K562 (cell line): ENCODE measurements around the gene THBS1. TPM values are rescaled to one million over a fixed set of nuclear protein-coding genes. Genes with fewer than 3 reads are reported as not detected.

Source experiments
- ATAC-seq: fragments of 200-7000 bp; cut with Tn5 transposase; 3 replicates; pipeline ENCODE4 v1.9.1; 2020; ENCODE audit warnings: moderate library complexity
- BruUV-seq: library from RNA; stranded (reverse); fragments of 400-500 nt; replicated peaks from 2 replicates; lab custom pipeline; 2021; lab: Mats Ljungman, UMichigan
- CTCF ChIA-PET: fragments of 300-600 bp; formaldehyde crosslinking; extraction: SDS; loops from one replicate; lab custom pipeline; 2021; ENCODE audit warnings: low intra/inter-chr PET ratio; lab: Yijun Ruan, JAX
- POLR2A ChIA-PET: fragments of 300-600, 350-650 bp; sonication (Branson Sonifier 250); formaldehyde crosslinking; extraction: SDS; loops from one replicate; lab custom pipeline; 2021; ENCODE audit warnings: antibody characterized with exemption, inconsistent platforms; lab: Yijun Ruan, JAX
- DNase-seq, 4 experiments: peaks; one replicate each; pipeline versions ENCODE4 v3.0.0 to v3.0.0-alpha.2; 2011 to 2018; ENCODE audit warnings: low spot score in 3 of 4, mixed read lengths in 3 of 4; ENCODE audit errors: extremely low read depth in 1 of 4
- FAIRE-seq: peaks from 2 replicates; lab custom pipeline; 2011; peaks lifted over from hg19 to GRCh38; lab: Jason Lieb, UNC
- H2AFZ ChIP-seq: 2 replicates; pipeline ENCODE4 v1.6.0; 2011; ENCODE audit warnings: low read depth, low read length, control low read depth, inconsistent platforms
- H3K27ac ChIP-seq: fragments of 200-600 bp; 3 replicates; pipeline ENCODE4 v1.8.0; 2011; ENCODE audit warnings: low read depth, mild to moderate bottlenecking, control low read depth, inconsistent platforms, low read length, moderate library complexity, mixed read lengths; ENCODE audit errors: extremely low read depth
- H3K27me3 ChIP-seq, 2 experiments: fragments of 300-600 bp in 1 of 2; 2 replicates in 1 of 2; 3 replicates in 1 of 2; pipeline versions ENCODE4 v1.6.0 to v1.8.0; 2011; ENCODE audit warnings: inconsistent platforms in 2 of 2, low read length in 2 of 2, mild to moderate bottlenecking in 1 of 2, mixed read lengths in 1 of 2, moderate library complexity in 1 of 2; ENCODE audit not compliant: control insufficient read depth in 2 of 2, insufficient read depth in 2 of 2
- H3K36me3 ChIP-seq: fragments of 300-600 bp; 3 replicates; pipeline ENCODE4 v1.8.0; 2011; ENCODE audit warnings: mild to moderate bottlenecking, low read length, inconsistent platforms; ENCODE audit not compliant: control insufficient read depth, insufficient read depth
- H3K4me1 ChIP-seq, 2 experiments: fragments of 200-600 bp in 1 of 2; replicated peaks in 1 of 2; 2 replicates in 1 of 2; 3 replicates in 1 of 2; pipeline versions ENCODE4 v1.5.1 to v1.8.0; 2011; ENCODE audit warnings: inconsistent platforms in 2 of 2, low read length in 2 of 2, mild to moderate bottlenecking in 1 of 2, mixed read lengths in 1 of 2, moderate library complexity in 1 of 2; ENCODE audit not compliant: control insufficient read depth in 2 of 2, insufficient read depth in 2 of 2
- H3K4me2 ChIP-seq: 2 replicates; pipeline ENCODE4 v1.6.1; 2011; ENCODE audit warnings: low read length, control low read depth, inconsistent platforms, mixed read lengths; ENCODE audit not compliant: insufficient read depth
- H3K4me3 ChIP-seq: fragments of 200-600 bp; sonication (generic), shearing (Covaris generic); 2 replicates; pipeline ENCODE4 v1.5.1; 2016; ENCODE audit warnings: control low read depth, inconsistent platforms
- H3K79me2 ChIP-seq: fragments of 200-600 bp; 3 replicates; pipeline ENCODE4 v1.8.0; 2011; ENCODE audit warnings: low read length, inconsistent platforms; ENCODE audit not compliant: control insufficient read depth, insufficient read depth
- H3K9ac ChIP-seq, 2 experiments: 2 replicates each; pipeline versions ENCODE4 v1.6.0 to v1.6.1; 2011; ENCODE audit warnings: low read depth in 2 of 2, low read length in 2 of 2, control low read depth in 1 of 2, inconsistent platforms in 1 of 2, mild to moderate bottlenecking in 1 of 2, mixed read lengths in 1 of 2; ENCODE audit not compliant: insufficient read depth in 1 of 2
- H3K9me1 ChIP-seq: one replicate; pipeline ENCODE4 v1.6.0; 2011; ENCODE audit warnings: inconsistent platforms, mild to moderate bottlenecking, low read length, moderate library complexity; ENCODE audit not compliant: control insufficient read depth, insufficient read depth
- H3K9me3 ChIP-seq: replicated peaks from 2 replicates; pipeline ENCODE4 v1.5.1; 2011; ENCODE audit warnings: low read depth, low read length, inconsistent platforms; ENCODE audit not compliant: control insufficient read depth, insufficient read depth
- H4K20me1 ChIP-seq: replicated peaks from 2 replicates; pipeline ENCODE4 v1.6.1; 2011; ENCODE audit warnings: low read length, inconsistent platforms, mixed read lengths; ENCODE audit not compliant: control insufficient read depth, insufficient read depth
- FOXA1 ChIP-seq: fragments of 450-650 bp; IDR thresholded peaks from 2 replicates; pipeline ENCODE4 v1.6.1; 2016; ENCODE audit warnings: mild to moderate bottlenecking, borderline replicate concordance
- HDAC2 ChIP-seq: fragments of 450-650 bp; IDR thresholded peaks from 2 replicates; pipeline ENCODE4 v1.6.1; 2016; ENCODE audit warnings: mild to moderate bottlenecking
- KLF6 ChIP-seq: fragments of 250-450 bp; sonication (Bioruptor Pico); IDR thresholded peaks from 2 replicates; pipeline ENCODE4 v1.4.0; 2020; ENCODE audit warnings: mild to moderate bottlenecking, moderate library complexity, borderline replicate concordance
- XRCC5 ChIP-seq: fragments of 200-400 bp; formaldehyde crosslinking; IDR thresholded peaks from 2 replicates; pipeline ENCODE4 v1.6.1; 2017; ENCODE audit warnings: low read depth, mild to moderate bottlenecking, low read length
- ZNF121 ChIP-seq: sonication (generic); formaldehyde crosslinking; conservative IDR thresholded peaks from 2 replicates; pipeline ENCODE4 v1.8.0; 2022; ENCODE audit warnings: missing genetic modification reagents
- ZNF174 ChIP-seq: fragments of 250-450 bp; sonication (Bioruptor Pico); IDR thresholded peaks from 2 replicates; pipeline ENCODE4 v1.4.0; 2020; ENCODE audit warnings: mild to moderate bottlenecking
- ZNF395 ChIP-seq: fragments of 200-800 bp; sonication (Bioruptor generic); IDR thresholded peaks from 2 replicates; pipeline ENCODE4 v1.6.1; 2017; ENCODE audit warnings: missing genetic modification characterization, missing compliant biosample characterization
- ZNF766 ChIP-seq: fragments of 200-800 bp; sonication (Bioruptor generic); conservative IDR thresholded peaks from 2 replicates; pipeline ENCODE4 v1.6.1; 2016; ENCODE audit warnings: missing genetic modification characterization, missing compliant biosample characterization
- WGBS: fragments of 100-300 bp; shearing (Covaris generic); methylation state at CpG from one replicate; pipeline ENCODE4 v1.1.6; 2016; ENCODE audit warnings: low coverage, mixed read lengths; ENCODE audit not compliant: insufficient coverage; ENCODE audit errors: missing lambda C conversion rate; 5-methylcytosine and 5-hydroxymethylcytosine counted together
- in situ Hi-C: fragments of 300-500 bp; cut with MboI; formaldehyde crosslinking; loops from 4 replicates; pipeline ENCODE4 v1.15.0; 2018; ENCODE audit warnings: inconsistent platforms, mixed read lengths
- intact Hi-C: fragments of 100-400 bp; cut with micrococcal nuclease; formaldehyde crosslinking; loops from 2 replicates; pipeline ENCODE4 v1.14.2; 2022
- polyA plus RNA-seq, 8 experiments: library from polyadenylated mRNA; depleted of rRNA in 4 of 8; stranded (reverse) in 5 of 8; unstranded in 3 of 8; fragments of >200 nt; fragmentation: Nextera tagmentation in 2 of 8; fragmentation: Illumina TruSeq in 1 of 8; extraction: Ambion mirVana in 2 of 8; extraction: Trizol in 1 of 8; gene quantifications; 2 replicates each; pipeline versions ENCODE4 v1.2.1 to v1.2.3, GENCODE V29; 2011 to 2014; ENCODE audit warnings: inconsistent platforms in 1 of 8, missing spikeins in 1 of 8
- total RNA-seq, 7 experiments: library from RNA; depleted of rRNA in 6 of 7; stranded (reverse); fragments of >200 nt in 6 of 7; fragmentation: Illumina TruSeq in 2 of 7; extraction: Trizol in 2 of 7; gene quantifications; 2 replicates each; pipeline versions ENCODE4 v1.2.1 to v1.2.3, GENCODE V29; 2011 to 2021; ENCODE audit warnings: low replicate concordance in 1 of 7
- TF ChIP-seq, protein P1 (sequence below), 3 experiments: IDR thresholded peaks in 2 of 3; conservative IDR thresholded peaks in 1 of 3; 2 replicates each; pipeline ENCODE4 v1.5.1; 2011 to 2012; ENCODE audit warnings: low read length in 3 of 3, mild to moderate bottlenecking in 3 of 3, control low read depth in 2 of 3, improper control_type of control experiment in 1 of 3, inconsistent platforms in 1 of 3, low read depth in 1 of 3, mixed read lengths in 1 of 3, moderate library complexity in 1 of 3; ENCODE audit not compliant: insufficient read depth in 2 of 3
- TF ChIP-seq, protein P2 (sequence below): fragments of 150-350 bp; IDR thresholded peaks from 2 replicates; pipeline ENCODE4 v1.6.1; 2014; ENCODE audit warnings: low read depth, mild to moderate bottlenecking, low read length, borderline replicate concordance

The THBS1 gene
- total and polyA plus RNA-seq, 9 of the 15 experiments (the other 6 are each of a cell fraction or from before 2014, with no cell fraction given) = 0.04 to 1.3 (median 0.40) TPM

- CTCF ChIA-PET = no interaction called here
- H3K9ac ChIP-seq = no peak overlapping the region
- in situ Hi-C loops (no loop called here), intact Hi-C loops (no loop called here)
- H4K20me1 ChIP-seq = no peaks in the 10 kb centered on the region
- H3K36me3 ChIP-seq = no peaks in the 10 kb centered on the region
- H3K9me3 ChIP-seq = no peaks in the 10 kb centered on the region
- H3K9me1 ChIP-seq = no peaks in the 10 kb centered on the region
- no peak for FAIRE-seq
- no peak overlapping the region for H3K4me2 ChIP-seq
- H3K27me3 ChIP-seq = peaks cover 0 to 8% of the 10 kb centered on the region in 2 experiments; a peak in 4 of 5 replicates
- no peaks in the 10 kb centered on the region for H3K79me2 ChIP-seq
- no peak for ATAC-seq
- no peak overlapping the region for H3K4me3 ChIP-seq
- 0% methylated on average over 4 of the region's 4 CpGs for WGBS
- H2AFZ ChIP-seq = no peak overlapping the region
- TF ChIP-seq, protein P1, sequence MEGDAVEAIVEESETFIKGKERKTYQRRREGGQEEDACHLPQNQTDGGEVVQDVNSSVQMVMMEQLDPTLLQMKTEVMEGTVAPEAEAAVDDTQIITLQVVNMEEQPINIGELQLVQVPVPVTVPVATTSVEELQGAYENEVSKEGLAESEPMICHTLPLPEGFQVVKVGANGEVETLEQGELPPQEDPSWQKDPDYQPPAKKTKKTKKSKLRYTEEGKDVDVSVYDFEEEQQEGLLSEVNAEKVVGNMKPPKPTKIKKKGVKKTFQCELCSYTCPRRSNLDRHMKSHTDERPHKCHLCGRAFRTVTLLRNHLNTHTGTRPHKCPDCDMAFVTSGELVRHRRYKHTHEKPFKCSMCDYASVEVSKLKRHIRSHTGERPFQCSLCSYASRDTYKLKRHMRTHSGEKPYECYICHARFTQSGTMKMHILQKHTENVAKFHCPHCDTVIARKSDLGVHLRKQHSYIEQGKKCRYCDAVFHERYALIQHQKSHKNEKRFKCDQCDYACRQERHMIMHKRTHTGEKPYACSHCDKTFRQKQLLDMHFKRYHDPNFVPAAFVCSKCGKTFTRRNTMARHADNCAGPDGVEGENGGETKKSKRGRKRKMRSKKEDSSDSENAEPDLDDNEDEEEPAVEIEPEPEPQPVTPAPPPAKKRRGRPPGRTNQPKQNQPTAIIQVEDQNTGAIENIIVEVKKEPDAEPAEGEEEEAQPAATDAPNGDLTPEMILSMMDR (IDR thresholded peaks at IDR 0.05 in 2 of 3, conservative IDR thresholded peaks at IDR 0.05 in 1 of 3; ENCODE audit: insufficient read depth in 2 of 3, low read depth in 1 of 3, low read length in 3 of 3) = no peak
- TF ChIP-seq ZNF121 = no peak
- no peak for TF ChIP-seq FOXA1
- no peak overlapping the region for H3K27ac ChIP-seq
- no peak for DNase-seq
- POLR2A ChIA-PET = interaction anchor here (0.6 kb wide), 1 partner anchor 1006 kb away, joined by 3 read pairs; no protein-coding TSS in a partner anchor
- no TSS peak for BruUV-seq
- H3K4me1 ChIP-seq = no peaks in the 10 kb centered on the region
Observed at GRCh38 chr15:39625451-39625850, 44.6 kb downstream of the THBS1 start.

DNA sequence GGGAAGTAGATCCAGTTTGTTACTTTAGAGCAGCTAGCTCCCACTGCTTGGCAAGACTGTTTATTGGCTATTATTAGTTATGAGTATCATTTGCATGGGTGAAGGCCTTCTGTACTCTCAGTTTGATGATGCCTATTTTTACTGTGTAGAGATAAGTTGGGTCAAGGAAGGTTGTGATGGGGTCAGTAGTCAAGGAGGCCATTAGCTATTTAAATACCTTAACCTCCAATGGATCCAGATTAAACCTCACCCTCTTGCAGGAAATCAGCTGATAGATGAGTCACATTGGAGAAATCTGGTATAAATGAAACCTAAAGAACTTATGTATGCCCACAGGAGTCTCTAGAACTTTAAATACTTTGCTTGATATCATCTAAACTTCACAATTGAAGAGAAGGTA, 45.0 kb downstream of the THBS1 start:
- BruUV-seq = no TSS peak
- no peak overlapping the region for H2AFZ ChIP-seq
- H3K79me2 ChIP-seq = no peaks in the 10 kb centered on the region
- ATAC-seq (no peak), DNase-seq (no peak), FAIRE-seq (no peak)
- ChIA-PET CTCF (no interaction called here), POLR2A (no interaction called here)
- no peaks in the 10 kb centered on the region for H3K9me1 ChIP-seq
- H3K4me2 ChIP-seq = no peak overlapping the region
- no peak overlapping the region for H3K4me3 ChIP-seq
- no peaks in the 10 kb centered on the region for H3K36me3 ChIP-seq
- no peaks in the 10 kb centered on the region for H3K9me3 ChIP-seq
- H3K27me3 ChIP-seq = peaks cover under 1 to 12% of the 10 kb centered on the region in 2 experiments; a peak in 4 of 5 replicates
- H3K9ac ChIP-seq = no peak overlapping the region
- no peaks in the 10 kb centered on the region for H4K20me1 ChIP-seq
- no peaks in the 10 kb centered on the region for H3K4me1 ChIP-seq
- in situ Hi-C loops (no loop called here), intact Hi-C loops (no loop called here)
- no peak overlapping the region for H3K27ac ChIP-seq
- TF ChIP-seq, protein P2, sequence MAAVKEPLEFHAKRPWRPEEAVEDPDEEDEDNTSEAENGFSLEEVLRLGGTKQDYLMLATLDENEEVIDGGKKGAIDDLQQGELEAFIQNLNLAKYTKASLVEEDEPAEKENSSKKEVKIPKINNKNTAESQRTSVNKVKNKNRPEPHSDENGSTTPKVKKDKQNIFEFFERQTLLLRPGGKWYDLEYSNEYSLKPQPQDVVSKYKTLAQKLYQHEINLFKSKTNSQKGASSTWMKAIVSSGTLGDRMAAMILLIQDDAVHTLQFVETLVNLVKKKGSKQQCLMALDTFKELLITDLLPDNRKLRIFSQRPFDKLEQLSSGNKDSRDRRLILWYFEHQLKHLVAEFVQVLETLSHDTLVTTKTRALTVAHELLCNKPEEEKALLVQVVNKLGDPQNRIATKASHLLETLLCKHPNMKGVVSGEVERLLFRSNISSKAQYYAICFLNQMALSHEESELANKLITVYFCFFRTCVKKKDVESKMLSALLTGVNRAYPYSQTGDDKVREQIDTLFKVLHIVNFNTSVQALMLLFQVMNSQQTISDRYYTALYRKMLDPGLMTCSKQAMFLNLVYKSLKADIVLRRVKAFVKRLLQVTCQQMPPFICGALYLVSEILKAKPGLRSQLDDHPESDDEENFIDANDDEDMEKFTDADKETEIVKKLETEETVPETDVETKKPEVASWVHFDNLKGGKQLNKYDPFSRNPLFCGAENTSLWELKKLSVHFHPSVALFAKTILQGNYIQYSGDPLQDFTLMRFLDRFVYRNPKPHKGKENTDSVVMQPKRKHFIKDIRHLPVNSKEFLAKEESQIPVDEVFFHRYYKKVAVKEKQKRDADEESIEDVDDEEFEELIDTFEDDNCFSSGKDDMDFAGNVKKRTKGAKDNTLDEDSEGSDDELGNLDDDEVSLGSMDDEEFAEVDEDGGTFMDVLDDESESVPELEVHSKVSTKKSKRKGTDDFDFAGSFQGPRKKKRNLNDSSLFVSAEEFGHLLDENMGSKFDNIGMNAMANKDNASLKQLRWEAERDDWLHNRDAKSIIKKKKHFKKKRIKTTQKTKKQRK = no peak
- no peak for TF ChIP-seq HDAC2
- TF ChIP-seq XRCC5 = no peak
- no peak for TF ChIP-seq ZNF174
- no peak for TF ChIP-seq ZNF766 (CRISPR knock-in tag)
- no peak for TF ChIP-seq KLF6 (CRISPR knock-in tag)
- TF ChIP-seq ZNF395 = no peak
